ENCODE results near the gene RSBN1L. TPM values are rescaled to one million over a fixed set of nuclear protein-coding genes. Genes with fewer than 3 reads are reported as not detected.

The RSBN1L gene
- total RNA-seq, 1 donor from 2014 or later: 12.6 TPM

GRCh38 chr7:77831481-77831880 lies 135.2 kb downstream of the RSBN1L start:
- DNase-seq (ENCODE audit: low read depth) (no peak), FAIRE-seq (no peak)
- peaks cover 6% of the 10 kb centered on the region for H3K4me1 ChIP-seq (ENCODE audit: insufficient read depth, low read length)
- no peak overlapping the region for H3K27ac ChIP-seq (ENCODE audit: low read depth, low read length)
- Mint-ChIP-seq H3K27ac (ENCODE audit: unreplicated experiment) (no peak overlapping the region), H3K27me3 (ENCODE audit: low read depth, unreplicated experiment) (no peaks in the 10 kb centered on the region), H3K9me3 (ENCODE audit: unreplicated experiment) (no peaks in the 10 kb centered on the region), H3K4me3 (ENCODE audit: unreplicated experiment) (no peak overlapping the region), H3K4me1 (ENCODE audit: low read depth, unreplicated experiment) (peaks cover 8% of the 10 kb centered on the region), H3K36me3 (ENCODE audit: low read depth, unreplicated experiment) (peaks cover under 1% of the 10 kb centered on the region)
- no peak overlapping the region for H2AFZ ChIP-seq (ENCODE audit: low read depth, low read length)
- no peaks in the 10 kb centered on the region for H3K9me3 ChIP-seq (ENCODE audit: insufficient read depth, low read depth, low read length)
- H3K79me2 ChIP-seq (ENCODE audit: insufficient read depth, low read length): peaks cover 25% of the 10 kb centered on the region
- H3K4me3 ChIP-seq (ENCODE audit: insufficient read depth, low read depth, low read length): no peak overlapping the region
- H3K27me3 ChIP-seq (ENCODE audit: insufficient read depth, low read length): no peaks in the 10 kb centered on the region
- H4K20me1 ChIP-seq (ENCODE audit: insufficient read depth, low read length): peaks cover 16% of the 10 kb centered on the region
- H3K36me3 ChIP-seq (ENCODE audit: insufficient read depth, low read length): no peaks in the 10 kb centered on the region
- no peak overlapping the region for H3K9ac ChIP-seq (ENCODE audit: low read length)
- TF ChIP-seq EZH2 (IDR thresholded peaks at IDR 0.05; ENCODE audit: insufficient read depth, low read length) (no peak), CTCF (IDR thresholded peaks at IDR 0.05; ENCODE audit: insufficient read depth, low read depth, low read length) (no peak)
- no peak overlapping the region for H3K4me2 ChIP-seq (ENCODE audit: low read length)

GRCh38 chr7:77831953-77832352 lies 135.7 kb downstream of the RSBN1L start:
- H2AFZ ChIP-seq (ENCODE audit: low read depth, low read length): no peak overlapping the region
- H3K79me2 ChIP-seq (ENCODE audit: insufficient read depth, low read length): peaks cover 26% of the 10 kb centered on the region
- FAIRE-seq (no peak), DNase-seq (ENCODE audit: low read depth) (no peak)
- H3K4me1 ChIP-seq (ENCODE audit: insufficient read depth, low read length): peaks cover 6% of the 10 kb centered on the region
- Mint-ChIP-seq H3K4me1 (ENCODE audit: low read depth, unreplicated experiment) (peaks cover 8% of the 10 kb centered on the region), H3K27me3 (ENCODE audit: low read depth, unreplicated experiment) (no peaks in the 10 kb centered on the region), H3K27ac (ENCODE audit: unreplicated experiment) (no peak overlapping the region), H3K4me3 (ENCODE audit: unreplicated experiment) (no peak overlapping the region), H3K36me3 (ENCODE audit: low read depth, unreplicated experiment) (no peaks in the 10 kb centered on the region), H3K9me3 (ENCODE audit: unreplicated experiment) (no peaks in the 10 kb centered on the region)
- H3K4me3 ChIP-seq (ENCODE audit: insufficient read depth, low read depth, low read length): no peak overlapping the region
- no peaks in the 10 kb centered on the region for H3K27me3 ChIP-seq (ENCODE audit: insufficient read depth, low read length)
- H3K27ac ChIP-seq (ENCODE audit: low read depth, low read length): no peak overlapping the region
- no peaks in the 10 kb centered on the region for H3K9me3 ChIP-seq (ENCODE audit: insufficient read depth, low read depth, low read length)
- peaks cover 12% of the 10 kb centered on the region for H4K20me1 ChIP-seq (ENCODE audit: insufficient read depth, low read length)
- TF ChIP-seq EZH2 (IDR thresholded peaks at IDR 0.05; ENCODE audit: insufficient read depth, low read length): no peak
- no peak for TF ChIP-seq CTCF (IDR thresholded peaks at IDR 0.05; ENCODE audit: insufficient read depth, low read depth, low read length)
- H3K4me2 ChIP-seq (ENCODE audit: low read length): no peak overlapping the region
- H3K36me3 ChIP-seq (ENCODE audit: insufficient read depth, low read length): no peaks in the 10 kb centered on the region
- no peak overlapping the region for H3K9ac ChIP-seq (ENCODE audit: low read length)

Other genes starting within 250 kb of the RSBN1L start
- gene PTPN12, start 159.2 kb upstream of the RSBN1L start, total RNA-seq: 95.2 and 111 TPM in 2 replicates
- gene TMEM60, start 102.0 kb downstream of the RSBN1L start, total RNA-seq: 12.2 and 13.2 TPM in 2 replicates
- gene PHTF2, start 102.3 kb downstream of the RSBN1L start, total RNA-seq: 27.0 and 36.2 TPM in 2 replicates

All from astrocyte (in vitro differentiated cells and primary cell).